ENCODE data around the gene POLR1B. TPM values are rescaled to one million over a fixed set of nuclear protein-coding genes. Genes with fewer than 3 reads are reported as not detected.
A peak's percentile ranks its signal among the peaks of the same experiment; 100 is the strongest.

The POLR1B gene
- total and polyA plus RNA-seq, 2 of the 13 experiments (the other 11 are each of a cell fraction or from before 2014, with no cell fraction given), result 18.3 to 46.0 TPM

GRCh38 chr2:112584134-112584890 lies 42.0 kb downstream of the POLR1B start, which contains the start of gene CHCHD5 (continued):
- TF ChIP-seq SNAPC4 (CRISPR knock-in tag; IDR thresholded peaks at IDR 0.05) (peak; percentile 80), FOSL2 (CRISPR knock-in tag; IDR thresholded peaks at IDR 0.05) (peak; percentile 11; the same call in 1 of the 2 replicates), YY1 (IDR thresholded peaks at IDR 0.05; ENCODE audit: insufficient read depth, insufficient replicate concordance, low read depth, low read length) (peak; percentile 99), SALL1 (CRISPR knock-in tag; IDR thresholded peaks at IDR 0.05) (peak; percentile 92), ZBTB40 (IDR thresholded peaks at IDR 0.05) (peak; percentile 81), ZBTB40 (CRISPR knock-in tag; IDR thresholded peaks at IDR 0.05) (peak; percentile 85), ETV5 (CRISPR knock-in tag; IDR thresholded peaks at IDR 0.05; ENCODE audit: borderline replicate concordance) (peak; percentile 99), TOE1 (CRISPR knock-in tag; IDR thresholded peaks at IDR 0.05) (peak; percentile 86; the same call in 1 of the 2 replicates), NFYB (CRISPR knock-in tag; IDR thresholded peaks at IDR 0.05) (peak; percentile 55; the same call in 1 of the 2 replicates), ZNF724P (CRISPR knock-in tag; IDR thresholded peaks at IDR 0.05; ENCODE audit: borderline replicate concordance) (no peak), ZBTB39 (CRISPR knock-in tag; IDR thresholded peaks at IDR 0.05) (peak; percentile 75; the same call in 1 of the 2 replicates), STAG1 (CRISPR knock-in tag; IDR thresholded peaks at IDR 0.05) (peak; percentile 11; the same call in 1 of the 2 replicates)

All from HepG2 (cell line).